Measurements from ENCODE around the gene LRRC45. TPM values are rescaled to one million over a fixed set of nuclear protein-coding genes. Genes with fewer than 3 reads are reported as not detected.

Gene LRRC45
- total and polyA plus RNA-seq, 2 of the 4 experiments (the other 2 are of a cell fraction) = 7.2 to 10.2 TPM

- ChIA-PET CTCF (no interaction called here), POLR2A (ENCODE audit: unreplicated experiment) (no interaction called here)
- H3K9ac ChIP-seq (ENCODE audit: low read depth, low read length) = no peak overlapping the region
- H2AFZ ChIP-seq (replicated peaks; ENCODE audit: low read length, poor library complexity) = no peak overlapping the region
- no peak overlapping the region for H4K91ac ChIP-seq (ENCODE audit: insufficient read depth, low read depth, low read length)
- no peaks in the 10 kb centered on the region for H3K9me3 ChIP-seq (ENCODE audit: control insufficient read depth, insufficient read depth, low read length)
- peaks cover 9% of the 10 kb centered on the region for H3K4me1 ChIP-seq (ENCODE audit: control insufficient read depth, insufficient read depth, low read length)
- no peak overlapping the region for H2BK15ac ChIP-seq (ENCODE audit: low read depth, low read length)
- H4K5ac ChIP-seq (ENCODE audit: low read depth, low read length) = no peak overlapping the region
- 94% methylated on average over 12 of the region's 13 CpGs; no CpG with 5 or more reads in 1 of the 2 experiments for WGBS, 2 experiments (ENCODE audit: extremely low coverage in 2 of 2, insufficient read length in 1 of 2)
- dilution Hi-C loops (cut with HindIII; ENCODE audit: low sequenced_read_pairs, unreplicated experiment) (no loop called here), intact Hi-C loops (cut with micrococcal nuclease) (no loop called here), in situ Hi-C loops (cut with MboI; ENCODE audit: low sequenced_read_pairs) (no loop called here)
- no peak overlapping the region for H3K4ac ChIP-seq (ENCODE audit: low read depth, low read length)
- DNase-seq (no peak), ATAC-seq (ENCODE audit: low read depth) (no peak)
- no peak overlapping the region for H3K56ac ChIP-seq (ENCODE audit: extremely low read depth, insufficient read depth, low read length)
- no peak for TF ChIP-seq SMC3 (IDR thresholded peaks at IDR 0.05; ENCODE audit: low read depth, low read length)
- no peak for TF ChIP-seq NFE2L2 (IDR thresholded peaks at IDR 0.05; ENCODE audit: low read depth, low read length)
- no peak for TF ChIP-seq FOS (IDR thresholded peaks at IDR 0.05; ENCODE audit: low read depth, low read length)
- TF ChIP-seq CTCF (conservative IDR thresholded peaks at IDR 0.05; ENCODE audit: low read depth, low read length) = no peak
- TF ChIP-seq BHLHE40 (IDR thresholded peaks at IDR 0.05; ENCODE audit: low read depth, low read length) = no peak
- TF ChIP-seq RCOR1 (IDR thresholded peaks at IDR 0.05; ENCODE audit: insufficient replicate concordance, low read length) = no peak
- TF ChIP-seq RFX5 (IDR thresholded peaks at IDR 0.05; ENCODE audit: low read depth, low read length) = no peak
- no peak for TF ChIP-seq ELK1 (IDR thresholded peaks at IDR 0.05; ENCODE audit: borderline replicate concordance, low read depth, low read length)
- TF ChIP-seq MAFK (IDR thresholded peaks at IDR 0.05; ENCODE audit: low read depth, low read length) = no peak
- TF ChIP-seq MXI1 (IDR thresholded peaks at IDR 0.05; ENCODE audit: borderline replicate concordance, low read depth, low read length) = no peak
- no peak for TF ChIP-seq POLR2A (IDR thresholded peaks at IDR 0.05; ENCODE audit: low read depth, low read length)
- no peak for TF ChIP-seq RAD21 (IDR thresholded peaks at IDR 0.05; ENCODE audit: low read length)
- no peak for TF ChIP-seq CHD1 (IDR thresholded peaks at IDR 0.05; ENCODE audit: low read depth, low read length)
- no peak overlapping the region for H3K4me3 ChIP-seq (ENCODE audit: insufficient read depth, low read depth, low read length)
- H3K27me3 ChIP-seq (ENCODE audit: control insufficient read depth, insufficient read depth, low read length) = no peaks in the 10 kb centered on the region
- no peaks in the 10 kb centered on the region for H3K9me1 ChIP-seq (ENCODE audit: insufficient read depth, low read length)
- no peak overlapping the region for H2BK20ac ChIP-seq (ENCODE audit: low read depth, low read length)
- no TSS peak for BruUV-seq (replicated peaks)
- H2BK120ac ChIP-seq (ENCODE audit: low read depth, low read length) = no peak overlapping the region
- H3K36me3 ChIP-seq (ENCODE audit: control insufficient read depth, insufficient read depth, low read length) = peaks cover 2% of the 10 kb centered on the region
- H4K8ac ChIP-seq (ENCODE audit: low read depth in 2 of 2, low read length in 2 of 2) = no peak overlapping the region
- no peak overlapping the region for H2BK5ac ChIP-seq (ENCODE audit: low read depth, low read length, poor library complexity, severe bottlenecking)
- no peak overlapping the region for H3K14ac ChIP-seq (replicated peaks; ENCODE audit: low read depth, low read length)
- no peak overlapping the region for H3K23ac ChIP-seq (ENCODE audit: low read depth, low read length)
- H2AK5ac ChIP-seq (ENCODE audit: low read depth, low read length) = no peak overlapping the region
- H3K27ac ChIP-seq (ENCODE audit: insufficient read depth, low read length) = no peak overlapping the region
- H3K79me1 ChIP-seq (ENCODE audit: low read depth in 1 of 2, low read length in 2 of 2) = peaks cover 5 to 14% of the 10 kb centered on the region in 2 experiments
- H3K4me2 ChIP-seq (ENCODE audit: low read depth, low read length) = no peak overlapping the region
- H3K18ac ChIP-seq (ENCODE audit: low read depth, low read length) = no peak overlapping the region
- no peaks in the 10 kb centered on the region; the same call in 1 of the 2 replicates for H4K20me1 ChIP-seq (ENCODE audit: insufficient read depth, low read length)
- H2AK9ac ChIP-seq (replicated peaks; ENCODE audit: low read depth, low read length, poor library complexity) = no peak overlapping the region
Observed at GRCh38 chr17:82028246-82028645, 5.1 kb downstream of the LRRC45 start.

Measured in IMR-90 (cell line).